Amniotic epithelial cell (primary cell): ENCODE results near the gene ASIP.
"Not testable (repeated sequence)": the region's sequence is repeated elsewhere in the genome, so short reads cannot be mapped to it uniquely, and the experiment has no call there.

Source experiments
- DNase-seq: peaks from one replicate; pipeline ENCODE4 v3.0.0-alpha.2; 2010; ENCODE audit warnings: low read depth

ASIP gene

DNA sequence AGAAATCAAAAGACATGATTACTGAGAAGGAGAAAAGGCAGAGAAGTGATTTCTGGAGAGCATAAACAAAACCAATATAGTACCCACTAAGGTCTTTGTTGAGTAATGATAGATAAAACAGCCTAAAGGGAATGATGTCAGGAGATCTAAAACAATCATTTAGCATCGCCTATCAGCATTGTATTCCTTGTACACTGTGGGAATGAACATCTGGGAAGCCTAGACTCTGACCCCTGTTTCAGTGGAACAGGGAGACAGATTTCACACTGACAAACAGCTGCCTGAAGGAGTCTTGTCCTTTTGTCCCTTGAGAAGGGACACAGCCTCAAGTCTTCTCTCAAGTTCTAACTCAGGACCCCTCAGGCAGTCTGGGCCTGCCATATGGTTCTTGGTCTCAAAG lies 1.7 kb downstream of the ASIP start:
- no peak for DNase-seq

GRCh38 chr20:34243377-34243776 lies 2.2 kb downstream of the ASIP start:
- DNase-seq: no peak

DNA sequence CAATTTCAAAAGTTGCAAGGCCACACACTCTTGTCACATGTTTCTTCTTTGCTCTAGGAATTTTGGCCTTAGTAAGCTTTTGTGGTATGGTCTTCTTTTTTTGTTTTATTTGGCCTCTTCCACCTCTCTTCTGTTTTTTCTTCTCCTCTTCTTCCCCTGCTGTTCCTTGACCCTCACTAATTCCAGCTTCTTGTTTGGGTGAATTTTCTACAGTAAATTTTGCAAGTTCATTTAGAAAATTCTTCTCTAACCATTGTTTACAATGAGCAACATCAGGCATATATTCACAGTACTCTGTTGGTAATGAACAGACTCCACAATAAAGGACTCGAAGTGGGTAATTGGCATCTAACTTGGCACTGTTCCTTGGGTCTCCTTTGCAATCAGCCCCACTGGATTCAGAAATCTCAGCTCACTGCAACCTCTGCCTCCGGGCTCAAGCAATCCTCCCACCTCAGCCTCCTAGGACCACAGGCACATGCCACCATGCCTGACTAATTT lies 5.0 kb downstream of the ASIP start:
- DNase-seq: no peak

DNA sequence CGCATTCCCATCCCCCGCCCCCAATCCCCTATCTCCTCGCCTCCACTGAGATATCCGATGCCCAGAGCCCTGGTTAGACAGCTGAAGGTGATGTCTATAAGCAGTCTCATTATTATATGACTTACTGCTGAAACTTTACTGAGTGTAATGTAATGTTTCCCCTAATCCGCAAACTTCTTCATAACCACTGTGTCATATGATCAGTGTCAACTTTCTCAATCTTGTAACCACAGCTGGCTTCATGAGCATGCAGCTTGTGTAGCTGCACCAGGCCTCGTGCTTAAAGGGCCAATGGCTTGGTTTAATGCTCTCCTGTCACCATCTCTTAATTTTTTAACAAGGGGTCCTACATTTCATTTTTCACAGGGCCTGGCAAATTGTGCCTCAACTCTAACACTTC lies 8.1 kb downstream of the ASIP start:
- DNase-seq: peak; percentile 90

- DNase-seq: no peak
Measured at GRCh38 chr20:34250005-34250404, 8.8 kb downstream of the ASIP start.

- no peak for DNase-seq
Measured at GRCh38 chr20:34251619-34252018, 10.4 kb downstream of the ASIP start.

GRCh38 chr20:34252431-34253086 lies 11.3 kb downstream of the ASIP start:
- peak; percentile 89 for DNase-seq

GRCh38 chr20:34254979-34255378 lies 13.8 kb downstream of the ASIP start:
- DNase-seq: no peak

DNA sequence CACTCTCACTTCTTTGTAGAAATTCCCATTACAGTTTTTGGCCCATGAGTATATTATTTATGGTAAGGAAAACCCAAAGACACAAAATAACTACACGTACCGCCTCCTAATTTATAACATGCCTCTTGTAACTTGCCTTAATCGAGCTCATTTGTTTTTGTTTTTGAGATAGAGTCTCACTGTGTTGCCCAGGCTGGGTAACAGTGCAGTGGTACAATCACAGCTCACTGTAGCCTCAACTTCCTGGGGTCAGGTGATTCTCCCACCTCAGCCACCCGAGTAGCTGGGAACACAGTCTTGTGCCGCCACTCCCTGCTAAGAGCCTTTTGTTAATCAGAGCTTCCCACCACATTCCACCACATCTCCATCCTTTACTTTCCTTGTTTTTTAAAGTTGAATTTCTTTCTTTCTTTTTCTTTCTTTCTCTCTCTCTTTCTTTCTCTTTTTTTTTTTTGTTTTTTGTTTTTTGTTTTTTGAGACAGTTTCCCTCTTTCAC lies 15.5 kb downstream of the ASIP start:
- DNase-seq: no peak

GRCh38 chr20:34260208-34260942 lies 19.2 kb downstream of the ASIP start:
- DNase-seq: peak; percentile 15

GRCh38 chr20:34262488-34263288 lies 21.5 kb downstream of the ASIP start:
- DNase-seq: peak; percentile 81

- not testable (repeated sequence) for DNase-seq
Measured at GRCh38 chr20:34263468-34263867, 22.2 kb downstream of the ASIP start.

DNA sequence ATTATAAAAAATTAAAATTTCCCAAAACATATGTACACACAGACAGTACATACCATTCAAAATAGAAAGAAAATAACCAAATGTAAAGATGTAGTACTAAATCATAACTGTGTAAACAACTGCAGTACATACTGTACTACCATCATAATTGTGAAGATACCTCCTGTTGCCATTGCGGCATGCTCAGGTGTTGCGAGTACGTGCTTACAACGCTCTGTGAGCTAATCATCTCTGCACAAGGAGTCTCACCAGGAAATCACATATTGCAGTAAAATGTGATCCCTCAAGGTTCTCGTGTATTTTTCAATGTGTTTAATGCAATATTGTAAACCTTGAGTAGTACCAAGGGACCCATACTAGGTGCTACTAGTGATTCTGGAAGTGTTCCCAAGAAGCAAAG lies 22.9 kb downstream of the ASIP start:
- no peak for DNase-seq

- no peak for DNase-seq
Measured at GRCh38 chr20:34268145-34268544, 26.9 kb downstream of the ASIP start.

- peak; percentile 32 for DNase-seq
Measured at GRCh38 chr20:34268851-34269636, 27.8 kb downstream of the ASIP start.

DNA sequence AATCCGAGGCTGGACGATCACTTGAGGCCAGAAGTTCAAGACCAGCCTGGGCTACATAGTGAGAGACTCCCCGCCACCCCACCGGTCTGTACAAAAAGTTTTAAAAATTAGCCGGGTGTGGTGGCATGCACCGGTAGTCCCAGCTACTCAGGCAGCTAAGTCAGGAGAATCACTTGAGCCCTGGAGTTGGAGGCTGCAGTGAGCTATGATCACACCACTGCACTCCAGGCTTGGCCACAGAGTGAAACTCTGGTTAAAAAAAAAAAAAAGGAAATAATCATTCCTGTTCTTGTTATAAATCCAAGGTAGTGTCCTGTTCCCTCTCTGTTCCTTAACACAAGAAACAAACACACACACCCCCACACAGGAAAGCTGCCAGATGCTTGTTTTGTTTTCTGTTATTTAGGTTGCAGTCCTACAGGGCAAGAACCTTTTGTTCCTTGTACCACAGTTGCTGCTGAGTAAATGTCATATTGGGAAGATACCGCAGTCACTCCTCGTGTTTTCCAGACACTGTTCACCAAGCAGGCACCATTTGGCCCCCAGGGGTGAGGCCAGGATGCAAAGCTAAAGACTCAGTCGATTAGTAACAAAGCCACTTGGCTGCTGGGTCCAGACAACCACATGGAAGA lies 28.9 kb downstream of the ASIP start:
- DNase-seq: peak; percentile 84

DNA sequence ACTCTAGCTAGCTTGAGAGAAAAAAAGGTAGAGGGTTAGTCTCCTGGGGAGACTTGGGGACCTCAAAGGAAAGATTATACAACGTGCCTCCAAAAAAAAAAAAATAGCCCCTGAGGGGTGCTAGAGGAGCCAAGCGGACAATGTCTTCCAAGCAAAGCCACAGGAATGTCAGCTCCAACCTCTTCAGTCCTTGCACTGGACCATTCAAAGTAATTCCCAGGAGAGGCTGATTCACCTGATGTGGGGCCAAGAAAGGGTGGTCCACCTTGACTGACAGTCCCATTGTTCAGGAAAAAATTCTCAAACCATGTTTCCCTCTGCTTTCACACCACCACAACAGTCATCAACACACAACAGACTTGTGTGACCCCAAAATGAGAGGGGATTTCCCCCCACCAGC lies 30.7 kb downstream of the ASIP start:
- peak; percentile 59 for DNase-seq

GRCh38 chr20:34274694-34275093 lies 33.5 kb downstream of the ASIP start:
- no peak for DNase-seq

DNA sequence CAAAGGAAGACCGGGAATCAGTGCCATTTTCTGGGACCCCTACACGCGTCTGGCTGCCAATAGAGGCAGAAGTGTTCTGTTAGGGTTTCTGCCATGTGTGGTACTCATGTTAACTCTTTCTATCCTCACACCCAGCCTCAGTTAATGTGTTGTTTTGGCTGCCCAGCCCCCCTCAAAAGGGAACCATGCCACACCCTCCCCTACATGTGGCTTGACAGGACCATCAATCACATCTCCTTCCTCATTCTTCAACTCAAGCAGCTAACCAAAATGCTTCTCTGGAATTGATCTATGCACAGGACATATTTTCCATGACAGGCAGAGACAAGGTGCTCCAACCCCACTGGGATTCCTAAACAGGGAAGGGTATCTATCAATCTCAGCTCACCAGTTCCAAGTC lies 40.0 kb downstream of the ASIP start:
- DNase-seq: no peak

GRCh38 chr20:34282041-34282440 lies 40.8 kb downstream of the ASIP start:
- no peak for DNase-seq

- DNase-seq: no peak
Measured at GRCh38 chr20:34283844-34284243, 42.6 kb downstream of the ASIP start.
